Epidermal melanocyte (primary cell): ENCODE results near the gene VSTM2L.
"Not testable (repeated sequence)": the region's sequence is repeated elsewhere in the genome, so short reads cannot be mapped to it uniquely, and the experiment has no call there.

Source experiments
- DNase-seq: peaks from one replicate; pipeline ENCODE4 v3.0.0; 2011; ENCODE audit warnings: low spot score; ENCODE audit not compliant: insufficient read length

Gene VSTM2L

GRCh38 chr20:37963483-37963882 is 60.6 kb downstream of the VSTM2L start:
- not testable (repeated sequence) for DNase-seq

GRCh38 chr20:37968841-37969401 is 66.0 kb downstream of the VSTM2L start:
- DNase-seq = no peak

- no peak for DNase-seq
Observed at GRCh38 chr20:37969949-37970855, 67.3 kb downstream of the VSTM2L start.

GRCh38 chr20:37970856-37971245 is 67.9 kb downstream of the VSTM2L start:
- no peak for DNase-seq

- no peak for DNase-seq
Observed at GRCh38 chr20:37971561-37972127, 68.7 kb downstream of the VSTM2L start.

GRCh38 chr20:37972256-37973058 is 69.5 kb downstream of the VSTM2L start:
- no peak for DNase-seq

- DNase-seq = no peak
Observed at GRCh38 chr20:37973059-37973910, 70.4 kb downstream of the VSTM2L start.

GRCh38 chr20:37976887-37977286 is 74.0 kb downstream of the VSTM2L start:
- no peak for DNase-seq

GRCh38 chr20:37977338-37977737 is 74.4 kb downstream of the VSTM2L start:
- no peak for DNase-seq

GRCh38 chr20:37977786-37978185 is 74.9 kb downstream of the VSTM2L start:
- no peak for DNase-seq

- no peak for DNase-seq
Observed at GRCh38 chr20:37979021-37979985, 76.4 kb downstream of the VSTM2L start.

- no peak for DNase-seq
Observed at GRCh38 chr20:37980383-37980782, 77.5 kb downstream of the VSTM2L start.

- DNase-seq = no peak
Observed at GRCh38 chr20:37980876-37981275, 77.9 kb downstream of the VSTM2L start.

GRCh38 chr20:37981568-37981967 is 78.6 kb downstream of the VSTM2L start:
- no peak for DNase-seq

GRCh38 chr20:37983286-37983685 is 80.4 kb downstream of the VSTM2L start:
- no peak for DNase-seq

- no peak for DNase-seq
Observed at GRCh38 chr20:37984018-37984785, 81.3 kb downstream of the VSTM2L start.

GRCh38 chr20:37986044-37986858 is 83.3 kb downstream of the VSTM2L start:
- DNase-seq = no peak
